PC-9 (cell line): ENCODE results near the gene ROS1. TPM values are rescaled to one million over a fixed set of nuclear protein-coding genes. Genes with fewer than 3 reads are reported as not detected.
"Not testable (repeated sequence)": the region's sequence is repeated elsewhere in the genome, so short reads cannot be mapped to it uniquely, and the experiment has no call there.

Experiments
- BruUV-seq: library from RNA; stranded (reverse); fragments of 400-500 nt; replicated peaks from 2 replicates; lab custom pipeline; 2021; lab: Mats Ljungman, UMichigan
- CTCF ChIA-PET: fragments of 300-600 bp; sonication (Branson Sonifier 250); formaldehyde crosslinking; loops from one replicate; lab custom pipeline; 2022; ENCODE audit warnings: antibody characterized with exemption; lab: Charles Lee
- POLR2A ChIA-PET: fragments of 300-600 bp; sonication (Branson Sonifier 250); formaldehyde crosslinking; loops from one replicate; lab custom pipeline; 2022; ENCODE audit warnings: antibody characterized with exemption; ENCODE audit not compliant: unreplicated experiment; lab: Charles Lee
- DNase-seq, 2 experiments: peaks; one replicate each; pipeline versions ENCODE4 v3.0.0 to v3.0.0-alpha.2; 2015 to 2022; ENCODE audit warnings: mixed read lengths in 1 of 2
- H2AFZ ChIP-seq: fragments of 200-600 bp; sonication (generic); 2 replicates; pipeline ENCODE4 v1.8.1; 2017; ENCODE audit warnings: antibody characterized with exemption
- H3F3A ChIP-seq: fragments of 200-600 bp; sonication (generic); 2 replicates; pipeline ENCODE4 v1.8.1; 2017; ENCODE audit warnings: antibody characterized with exemption, mild to moderate bottlenecking, low read depth; ENCODE audit not compliant: insufficient read depth
- H3K27ac ChIP-seq: fragments of 200-600 bp; sonication (generic); 2 replicates; pipeline ENCODE4 v1.6.1; 2016; ENCODE audit warnings: mixed run types
- H3K27me3 ChIP-seq: fragments of 200-600 bp; sonication (generic); 2 replicates; pipeline ENCODE4 v1.6.1; 2016; ENCODE audit warnings: low read depth, mixed run types; ENCODE audit not compliant: insufficient read depth
- H3K36me3 ChIP-seq: fragments of 200-600 bp; sonication (generic); 2 replicates; pipeline ENCODE4 v1.6.1; 2016; ENCODE audit warnings: low read depth, mixed run types
- H3K4me1 ChIP-seq: fragments of 200-600 bp; sonication (generic); replicated peaks from 2 replicates; pipeline ENCODE4 v1.6.1; 2016; ENCODE audit warnings: mixed run types; ENCODE audit not compliant: insufficient read depth
- H3K4me2 ChIP-seq: fragments of 200-600 bp; sonication (generic); 2 replicates; pipeline ENCODE4 v1.6.1; 2017; ENCODE audit warnings: mixed run types
- H3K4me3 ChIP-seq: fragments of 200-600 bp; sonication (generic); 2 replicates; pipeline ENCODE4 v1.6.1; 2016; ENCODE audit warnings: mixed run types
- H3K79me2 ChIP-seq: fragments of 200-600 bp; sonication (generic); 2 replicates; pipeline ENCODE4 v1.6.1; 2017; ENCODE audit warnings: low read depth, mixed run types
- H3K9me2 ChIP-seq: fragments of 200-600 bp; sonication (generic); 2 replicates; pipeline ENCODE4 v1.8.1; 2017; ENCODE audit warnings: mild to moderate bottlenecking; ENCODE audit not compliant: insufficient read depth
- H3K9me3 ChIP-seq: fragments of 200-600 bp; sonication (generic); 2 replicates; pipeline ENCODE4 v1.8.1; 2016; ENCODE audit warnings: low read depth; ENCODE audit not compliant: insufficient read depth
- H4K20me1 ChIP-seq: fragments of 200-600 bp; sonication (generic); 2 replicates; pipeline ENCODE4 v1.8.1; 2017; ENCODE audit not compliant: insufficient read depth
- EZH2 ChIP-seq: fragments of 200-600 bp; sonication (generic); IDR thresholded peaks from 2 replicates; pipeline ENCODE4 v1.8.0; 2017; ENCODE audit warnings: antibody characterized with exemption, low read depth
- intact Hi-C: fragments of 100-400 bp; cut with micrococcal nuclease; formaldehyde crosslinking; loops from one replicate; pipeline ENCODE4 v1.10.0; 2022; ENCODE audit not compliant: unreplicated experiment
- total RNA-seq: library from RNA; stranded (reverse); gene quantifications from 2 replicates; pipeline ENCODE4 v1.2.3, GENCODE V29; 2021
- TF ChIP-seq, protein P1 (sequence below): fragments of 200-600 bp; sonication (generic); conservative IDR thresholded peaks from 2 replicates; pipeline ENCODE4 v1.6.1; 2017; ENCODE audit warnings: mixed run types, antibody characterized with exemption, mild to moderate bottlenecking, moderate library complexity

The ROS1 gene
- total RNA-seq, 1 experiment from 2014 or later, result not detected

- no peaks in the 10 kb centered on the region for H3K79me2 ChIP-seq
- H2AFZ ChIP-seq, result peak overlapping the region; percentile 15; the same call in 1 of the 2 replicates
- H3K36me3 ChIP-seq, result no peaks in the 10 kb centered on the region
- ChIA-PET CTCF (interaction anchor here (0.6 kb wide), 1 partner anchor 126 kb away, joined by 3 read pairs; no protein-coding TSS in a partner anchor), POLR2A (no interaction called here)
- H3K4me2 ChIP-seq, result peak overlapping the region; percentile 61
- peaks cover 5% of the 10 kb centered on the region; the same call in 1 of the 2 replicates for H3K9me3 ChIP-seq
- peaks cover 45% of the 10 kb centered on the region for H3K4me1 ChIP-seq
- intact Hi-C loops, result loop anchor here (5.0 kb wide), 1 partner anchor 101 kb away; no protein-coding TSS in a partner anchor
- H4K20me1 ChIP-seq, result no peaks in the 10 kb centered on the region
- no peak overlapping the region for H3K4me3 ChIP-seq
- TF ChIP-seq EZH2, result no peak
- TF ChIP-seq, protein P1, sequence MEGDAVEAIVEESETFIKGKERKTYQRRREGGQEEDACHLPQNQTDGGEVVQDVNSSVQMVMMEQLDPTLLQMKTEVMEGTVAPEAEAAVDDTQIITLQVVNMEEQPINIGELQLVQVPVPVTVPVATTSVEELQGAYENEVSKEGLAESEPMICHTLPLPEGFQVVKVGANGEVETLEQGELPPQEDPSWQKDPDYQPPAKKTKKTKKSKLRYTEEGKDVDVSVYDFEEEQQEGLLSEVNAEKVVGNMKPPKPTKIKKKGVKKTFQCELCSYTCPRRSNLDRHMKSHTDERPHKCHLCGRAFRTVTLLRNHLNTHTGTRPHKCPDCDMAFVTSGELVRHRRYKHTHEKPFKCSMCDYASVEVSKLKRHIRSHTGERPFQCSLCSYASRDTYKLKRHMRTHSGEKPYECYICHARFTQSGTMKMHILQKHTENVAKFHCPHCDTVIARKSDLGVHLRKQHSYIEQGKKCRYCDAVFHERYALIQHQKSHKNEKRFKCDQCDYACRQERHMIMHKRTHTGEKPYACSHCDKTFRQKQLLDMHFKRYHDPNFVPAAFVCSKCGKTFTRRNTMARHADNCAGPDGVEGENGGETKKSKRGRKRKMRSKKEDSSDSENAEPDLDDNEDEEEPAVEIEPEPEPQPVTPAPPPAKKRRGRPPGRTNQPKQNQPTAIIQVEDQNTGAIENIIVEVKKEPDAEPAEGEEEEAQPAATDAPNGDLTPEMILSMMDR, result no peak
- no peaks in the 10 kb centered on the region for H3K27me3 ChIP-seq
- no peaks in the 10 kb centered on the region for H3K9me2 ChIP-seq
- DNase-seq, result no peak
- BruUV-seq, result no TSS peak
- H3F3A ChIP-seq, result peaks cover 26% of the 10 kb centered on the region
- peak overlapping the region; percentile 10; the same call in 1 of the 2 replicates for H3K27ac ChIP-seq
Observed at GRCh38 chr6:117448011-117448410, 22.3 kb upstream of the ROS1 start.

- ChIA-PET POLR2A (no interaction called here), CTCF (no interaction called here)
- H3F3A ChIP-seq, result peaks cover 38% of the 10 kb centered on the region
- no peak for TF ChIP-seq EZH2
- TF ChIP-seq, protein P1, result no peak
- DNase-seq, result no peak
- H3K36me3 ChIP-seq, result no peaks in the 10 kb centered on the region
- no peak overlapping the region for H3K27ac ChIP-seq
- no peak overlapping the region for H3K4me2 ChIP-seq
- peaks cover 53% of the 10 kb centered on the region for H3K4me1 ChIP-seq
- H3K27me3 ChIP-seq, result no peaks in the 10 kb centered on the region
- no peaks in the 10 kb centered on the region for H4K20me1 ChIP-seq
- no TSS peak for BruUV-seq
- no peak overlapping the region for H3K4me3 ChIP-seq
- H3K9me2 ChIP-seq, result no peaks in the 10 kb centered on the region
- peaks cover 5% of the 10 kb centered on the region; the same call in 1 of the 2 replicates for H3K9me3 ChIP-seq
- intact Hi-C loops, result loop anchor here (5.0 kb wide), 1 partner anchor 100 kb away; no protein-coding TSS in a partner anchor
- no peak overlapping the region for H2AFZ ChIP-seq
- H3K79me2 ChIP-seq, result no peaks in the 10 kb centered on the region
Observed at GRCh38 chr6:117446861-117447260, 21.1 kb upstream of the ROS1 start.

- Histone ChIP-seq H3K9me3 (peaks cover 13% of the 10 kb centered on the region), H4K20me1 (no peaks in the 10 kb centered on the region), H3K4me1 (peaks cover 55% of the 10 kb centered on the region), H3K79me2 (no peaks in the 10 kb centered on the region), H3K4me3 (no peak overlapping the region), H3K9me2 (no peaks in the 10 kb centered on the region), H3F3A (peaks cover 55% of the 10 kb centered on the region), H3K36me3 (no peaks in the 10 kb centered on the region), H3K4me2 (no peak overlapping the region), H2AFZ (no peak overlapping the region), H3K27ac (no peak overlapping the region), H3K27me3 (no peaks in the 10 kb centered on the region)
- no peak for DNase-seq
- no peak for TF ChIP-seq EZH2
- TF ChIP-seq, protein P1, result no peak
- no TSS peak for BruUV-seq
- intact Hi-C loops, result loop anchor here (5.0 kb wide), 1 partner anchor 42 kb away; no protein-coding TSS in a partner anchor
- CTCF ChIA-PET, result no interaction called here
- POLR2A ChIA-PET, result no interaction called here
Observed at GRCh38 chr6:117444600-117444999, 18.9 kb upstream of the ROS1 start.

- Histone ChIP-seq H3K9me3 (peaks cover 26% of the 10 kb centered on the region), H3K4me1 (peaks cover 32% of the 10 kb centered on the region), H3K27ac (peak overlapping the region; percentile 76), H3F3A (peaks cover 42% of the 10 kb centered on the region), H3K4me2 (peak overlapping the region; percentile 41; the same call in 1 of the 2 replicates), H3K4me3 (0 out of 2 replicates have a peak overlapping the region, but pooled peaks have one; percentile 2)
- H3K36me3 ChIP-seq, H3K27me3 ChIP-seq, H3K9me2 ChIP-seq, CTCF ChIA-PET, H4K20me1 ChIP-seq, H2AFZ ChIP-seq, H3K79me2 ChIP-seq, DNase-seq, BruUV-seq, POLR2A ChIA-PET: not testable (repeated sequence)
- intact Hi-C loops, result loop anchor here (5.0 kb wide), 1 partner anchor 40 kb away; no protein-coding TSS in a partner anchor
Observed at GRCh38 chr6:117442313-117442712, 16.6 kb upstream of the ROS1 start.
